ENCODE measurements around the gene GAL3ST2.

The GAL3ST2 gene

GRCh38 chr2:241760301-241760771 lies 16.3 kb upstream of the GAL3ST2 start:
- no peak overlapping the region for H3K4me3 ChIP-seq (ENCODE audit: low read depth, low read length)
- no peak for TF ChIP-seq CTCF (IDR thresholded peaks at IDR 0.05; ENCODE audit: low read depth, low read length, missing control alignments)
- no peak for DNase-seq (ENCODE audit: low read depth)

DNA sequence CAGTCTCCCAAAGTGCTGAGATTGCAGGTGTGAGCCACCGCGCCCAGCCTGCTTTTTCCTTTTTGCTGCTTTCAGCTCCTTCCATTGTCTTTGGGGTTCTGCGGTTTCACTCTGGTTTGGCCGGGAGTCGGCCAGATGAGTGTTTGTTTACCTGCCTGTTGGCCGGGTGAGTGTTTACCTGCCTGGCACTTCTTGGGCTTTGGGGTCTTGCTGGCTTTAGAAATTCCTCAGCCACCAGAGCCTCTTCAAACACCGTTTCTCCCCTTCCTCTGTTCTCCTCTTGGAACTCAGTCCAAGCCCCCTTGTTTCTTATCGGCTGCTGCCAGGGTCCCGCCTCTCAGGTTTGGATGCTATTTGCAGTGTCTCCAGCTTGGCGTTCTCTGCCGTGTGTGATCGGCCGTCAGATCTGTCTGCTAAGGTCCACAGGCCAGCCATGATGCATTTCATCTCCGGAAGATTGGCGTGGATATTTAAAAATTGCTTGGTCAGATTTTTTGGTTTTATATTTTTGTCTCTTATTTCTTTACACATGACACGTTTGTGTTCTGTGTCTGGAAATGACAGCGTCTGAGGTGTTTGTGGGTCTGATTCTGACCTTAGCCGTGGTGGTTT lies 14.2 kb upstream of the GAL3ST2 start:
- no peak overlapping the region for H3K4me3 ChIP-seq (ENCODE audit: low read depth, low read length)
- TF ChIP-seq CTCF (IDR thresholded peaks at IDR 0.05; ENCODE audit: low read depth, low read length, missing control alignments): no peak
- DNase-seq (ENCODE audit: low read depth): no peak

GRCh38 chr2:241762933-241763369 lies 13.7 kb upstream of the GAL3ST2 start:
- H3K4me3 ChIP-seq (ENCODE audit: low read depth, low read length): no peak overlapping the region
- no peak for DNase-seq (ENCODE audit: low read depth)
- no peak for TF ChIP-seq CTCF (IDR thresholded peaks at IDR 0.05; ENCODE audit: low read depth, low read length, missing control alignments)

DNA sequence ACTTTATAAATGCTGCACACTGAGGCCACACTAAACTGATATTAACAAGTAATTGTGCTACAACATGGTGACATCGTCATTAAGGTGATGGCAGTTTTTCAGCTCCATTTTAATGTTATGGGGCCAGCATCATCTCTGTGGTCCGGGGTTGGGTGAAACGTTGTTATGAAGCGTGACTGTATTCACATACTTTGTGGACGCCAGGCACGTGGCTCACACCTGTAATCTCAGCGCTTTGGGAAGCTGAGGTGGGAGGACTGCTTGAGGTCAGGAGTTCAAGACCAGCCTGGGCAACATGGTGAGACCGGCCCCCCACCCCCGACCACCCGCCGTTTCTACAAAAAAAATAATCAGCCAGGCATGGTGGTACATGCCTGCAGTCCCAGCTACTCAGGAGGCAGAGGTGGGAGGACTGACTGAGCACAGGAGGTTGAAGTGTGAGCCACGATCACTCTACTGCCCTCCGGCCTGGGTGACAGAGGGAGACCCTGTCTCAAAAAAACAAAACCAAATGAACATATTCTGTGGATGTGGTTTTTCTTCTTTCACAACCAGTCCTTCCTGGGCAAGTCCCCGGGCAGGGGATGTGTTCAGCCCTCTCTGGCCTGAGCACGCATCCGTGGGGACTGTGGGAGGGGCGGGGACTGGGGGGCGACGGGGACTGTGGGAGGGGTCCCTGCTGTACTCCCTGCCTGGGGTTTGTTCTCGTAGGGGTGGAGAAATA lies 12.9 kb upstream of the GAL3ST2 start:
- DNase-seq (ENCODE audit: low read depth): no peak
- TF ChIP-seq CTCF (IDR thresholded peaks at IDR 0.05; ENCODE audit: low read depth, low read length, missing control alignments): no peak

DNA sequence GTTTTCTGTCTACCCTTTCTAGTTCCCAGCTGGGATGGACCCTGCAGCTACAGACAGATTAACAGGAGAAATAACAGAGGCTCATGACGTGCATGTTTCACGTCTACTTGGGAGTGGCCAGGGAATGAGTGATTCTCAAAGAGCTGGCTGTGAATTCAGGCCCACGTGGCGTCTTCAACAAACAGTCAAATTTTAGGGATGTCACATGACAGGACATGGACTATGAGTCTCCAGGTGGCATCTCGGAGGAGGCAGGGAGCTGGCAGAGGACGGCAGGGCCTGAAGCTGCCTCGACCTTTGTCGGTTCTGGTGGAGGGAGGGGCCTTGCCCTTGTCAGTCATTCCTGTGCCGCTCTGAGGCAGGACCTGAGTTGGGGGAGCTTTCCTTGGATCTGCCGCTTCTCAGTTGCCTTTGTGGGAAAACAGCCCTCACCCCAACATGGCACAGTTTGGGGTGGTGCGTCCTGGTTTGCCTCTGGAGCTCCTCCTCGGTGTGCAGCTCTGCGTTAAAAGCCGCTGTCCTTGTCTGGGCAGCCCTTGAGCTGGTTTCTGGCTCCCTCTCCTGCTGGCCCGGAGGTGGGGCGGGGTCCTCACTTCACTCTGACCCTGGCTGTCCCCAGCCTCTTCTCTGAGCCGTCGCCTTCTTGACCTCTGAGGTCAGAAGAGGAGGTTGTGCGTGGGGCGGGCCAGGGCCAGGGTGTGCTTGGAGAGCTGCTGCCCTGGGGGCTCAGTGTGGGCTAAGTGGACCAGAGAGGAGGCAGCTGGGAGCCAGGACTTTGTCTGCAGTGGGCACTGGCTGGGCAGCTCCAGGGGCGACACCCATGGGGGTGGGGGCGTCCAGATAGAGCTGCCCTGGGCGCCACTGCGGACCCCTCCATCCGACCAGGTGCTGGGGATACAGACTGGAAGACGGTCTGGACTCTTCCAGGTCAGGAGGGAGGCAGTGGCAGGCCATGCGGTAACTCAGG lies 12.1 kb upstream of the GAL3ST2 start:
- no peak for DNase-seq (ENCODE audit: low read depth)
- no peak for TF ChIP-seq CTCF (IDR thresholded peaks at IDR 0.05; ENCODE audit: low read depth, low read length, missing control alignments)

More for the DNA sequence above, 12.9 kb upstream of the GAL3ST2 start:
- no peak overlapping the region for H3K4me3 ChIP-seq (ENCODE audit: low read depth, low read length)

DNA sequence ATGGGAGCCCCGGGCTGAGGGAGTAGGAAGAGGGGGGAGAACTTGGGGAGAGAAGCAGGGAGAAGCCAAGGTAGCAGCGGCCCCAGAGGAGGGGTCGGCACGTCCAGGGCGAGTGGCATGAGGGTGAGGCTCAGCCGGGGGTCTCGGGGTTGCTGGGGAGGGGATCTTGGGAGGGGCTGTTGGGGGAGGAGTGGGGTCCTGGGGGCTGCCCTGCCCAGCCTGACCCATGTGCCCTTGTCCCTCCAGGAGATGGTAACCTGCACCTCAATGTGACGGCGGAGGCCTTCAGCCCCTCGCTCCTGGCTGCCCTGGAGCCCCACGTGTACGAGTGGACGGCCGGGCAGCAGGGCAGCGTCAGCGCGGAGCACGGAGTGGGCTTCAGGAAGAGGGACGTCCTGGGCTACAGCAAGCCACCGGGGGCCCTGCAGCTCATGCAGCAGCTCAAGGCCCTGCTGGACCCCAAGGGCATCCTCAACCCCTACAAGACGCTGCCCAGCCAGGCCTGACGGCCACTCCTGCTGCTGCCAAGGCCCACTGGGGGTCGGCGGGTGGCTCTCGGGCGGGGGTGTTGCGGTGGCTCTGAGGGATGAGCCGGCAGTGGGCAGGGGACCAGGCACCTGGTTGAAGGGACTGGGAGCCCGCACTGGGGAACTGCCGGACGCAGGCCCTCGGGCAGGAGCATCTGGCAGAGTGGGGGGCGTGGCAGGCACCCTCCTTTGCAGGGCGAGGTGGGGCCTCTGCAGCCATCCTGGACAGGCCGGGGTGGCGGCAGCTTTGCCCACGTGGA lies 9.0 kb upstream of the GAL3ST2 start:
- no peak for DNase-seq (ENCODE audit: low read depth)
- no peak overlapping the region for H3K4me3 ChIP-seq (ENCODE audit: low read depth, low read length)
- no peak for TF ChIP-seq CTCF (IDR thresholded peaks at IDR 0.05; ENCODE audit: low read depth, low read length, missing control alignments)

More for the DNA sequence above, 12.1 kb upstream of the GAL3ST2 start:
- H3K4me3 ChIP-seq (ENCODE audit: low read depth, low read length): no peak overlapping the region

All from GM12864 (cell line).